Measurements from ENCODE around the gene EHMT2. TPM values are rescaled to one million over a fixed set of nuclear protein-coding genes. Genes with fewer than 3 reads are reported as not detected.

EHMT2 gene
- total and polyA plus RNA-seq, 4 donors, result 44.7 to 125 (median 88.3) TPM

GRCh38 chr6:31906122-31906521 is 8.6 kb upstream of the EHMT2 start:
- Histone ChIP-seq H3K4me3 (ENCODE audit: low read depth, low read length) (no peak overlapping the region), H3K9me3 (ENCODE audit: control insufficient read depth, insufficient read depth, low read length) (no peaks in the 10 kb centered on the region), H3K4me1 (ENCODE audit: control insufficient read depth, insufficient read depth, low read length) (peaks cover 10% of the 10 kb centered on the region), H3K27me3 (ENCODE audit: control insufficient read depth, insufficient read depth, low read length) (no peaks in the 10 kb centered on the region), H3K36me3 (ENCODE audit: control insufficient read depth, insufficient read depth, low read length) (peaks cover 1% of the 10 kb centered on the region), H3K27ac (ENCODE audit: low read depth, low read length) (no peak overlapping the region)
- DNase-seq (ENCODE audit: low read depth in 4 of 6, low spot score in 6 of 6), result no peak
- WGBS (ENCODE audit: insufficient coverage), result 13% methylated on average over 3 of the region's 4 CpGs

- Histone ChIP-seq H3K36me3 (ENCODE audit: control insufficient read depth, insufficient read depth, low read length) (peaks cover 10% of the 10 kb centered on the region), H3K9me3 (ENCODE audit: control insufficient read depth, insufficient read depth, low read length) (no peaks in the 10 kb centered on the region), H3K4me3 (ENCODE audit: low read depth, low read length) (no peak overlapping the region), H3K27ac (ENCODE audit: low read depth, low read length) (no peak overlapping the region), H3K4me1 (ENCODE audit: control insufficient read depth, insufficient read depth, low read length) (peaks cover 19% of the 10 kb centered on the region), H3K27me3 (ENCODE audit: control insufficient read depth, insufficient read depth, low read length) (no peaks in the 10 kb centered on the region)
- no peak for DNase-seq (ENCODE audit: low read depth in 4 of 6, low spot score in 6 of 6)
- no CpG with 5 or more reads among the region's 1 CpG for WGBS (ENCODE audit: insufficient coverage)
Observed at GRCh38 chr6:31905041-31905440, 7.5 kb upstream of the EHMT2 start.

GRCh38 chr6:31903957-31904356 is 6.5 kb upstream of the EHMT2 start:
- no peak overlapping the region for H3K4me3 ChIP-seq (ENCODE audit: low read depth, low read length)
- peaks cover 15% of the 10 kb centered on the region for H3K36me3 ChIP-seq (ENCODE audit: control insufficient read depth, insufficient read depth, low read length)
- no peak for DNase-seq (ENCODE audit: low read depth in 4 of 6, low spot score in 6 of 6)
- no peaks in the 10 kb centered on the region for H3K9me3 ChIP-seq (ENCODE audit: control insufficient read depth, insufficient read depth, low read length)
- H3K27ac ChIP-seq (ENCODE audit: low read depth, low read length), result no peak overlapping the region
- no peaks in the 10 kb centered on the region for H3K27me3 ChIP-seq (ENCODE audit: control insufficient read depth, insufficient read depth, low read length)
- peaks cover 24% of the 10 kb centered on the region for H3K4me1 ChIP-seq (ENCODE audit: control insufficient read depth, insufficient read depth, low read length)
- 100% methylated on average over 1 of the region's 3 CpGs for WGBS (ENCODE audit: insufficient coverage)

GRCh38 chr6:31901953-31902643 is 4.6 kb upstream of the EHMT2 start, which contains the start of gene ZBTB12:
Gene ZBTB12 (minus strand): TSS chr6:31902086. CDS start chr6:31901305, 781 bp downstream.
- Histone ChIP-seq H3K4me3 (ENCODE audit: low read depth, low read length) (peak within 1 kb of the TSS; percentile 76), H3K9me3 (ENCODE audit: control insufficient read depth, insufficient read depth, low read length) (no peaks in the 10 kb centered on the region), H3K27me3 (ENCODE audit: control insufficient read depth, insufficient read depth, low read length) (no peaks in the 10 kb centered on the region), H3K36me3 (ENCODE audit: control insufficient read depth, insufficient read depth, low read length) (peaks cover 15% of the 10 kb centered on the region), H3K27ac (ENCODE audit: low read depth, low read length) (peak within 1 kb of the TSS; percentile 94), H3K4me1 (ENCODE audit: control insufficient read depth, insufficient read depth, low read length) (peaks cover 32% of the 10 kb centered on the region)
- DNase-seq (ENCODE audit: low read depth in 4 of 6, low spot score in 6 of 6), result peak; percentile 96 to 100 (median 99)
- WGBS (ENCODE audit: insufficient coverage), result under 1% methylated on average over 59 of the region's 77 CpGs

- Histone ChIP-seq H3K36me3 (ENCODE audit: control insufficient read depth, insufficient read depth, low read length) (peaks cover 16% of the 10 kb centered on the region), H3K4me1 (ENCODE audit: control insufficient read depth, insufficient read depth, low read length) (peaks cover 38% of the 10 kb centered on the region), H3K9me3 (ENCODE audit: control insufficient read depth, insufficient read depth, low read length) (no peaks in the 10 kb centered on the region), H3K27ac (ENCODE audit: low read depth, low read length) (peak overlapping the region; percentile 86), H3K4me3 (ENCODE audit: low read depth, low read length) (peak overlapping the region; percentile 76), H3K27me3 (ENCODE audit: control insufficient read depth, insufficient read depth, low read length) (no peaks in the 10 kb centered on the region)
- peak in 3 of 6 donors; percentile 30 to 88 (median 74) for DNase-seq (ENCODE audit: low read depth in 4 of 6, low spot score in 6 of 6)
- WGBS (ENCODE audit: insufficient coverage), result 0% methylated on average over 14 of the region's 45 CpGs
Observed at GRCh38 chr6:31901415-31901952, 4.0 kb upstream of the EHMT2 start.

GRCh38 chr6:31900917-31901414 is 3.5 kb upstream of the EHMT2 start:
- Histone ChIP-seq H3K27me3 (ENCODE audit: control insufficient read depth, insufficient read depth, low read length) (no peaks in the 10 kb centered on the region), H3K27ac (ENCODE audit: low read depth, low read length) (peak overlapping the region; percentile 86), H3K9me3 (ENCODE audit: control insufficient read depth, insufficient read depth, low read length) (no peaks in the 10 kb centered on the region), H3K4me1 (ENCODE audit: control insufficient read depth, insufficient read depth, low read length) (peaks cover 43% of the 10 kb centered on the region), H3K36me3 (ENCODE audit: control insufficient read depth, insufficient read depth, low read length) (peaks cover 21% of the 10 kb centered on the region), H3K4me3 (ENCODE audit: low read depth, low read length) (peak overlapping the region; percentile 76)
- peak in 1 of 6 donors; percentile 66 for DNase-seq (ENCODE audit: low read depth in 4 of 6, low spot score in 6 of 6)
- 20% methylated on average over 27 of the region's 29 CpGs for WGBS (ENCODE audit: insufficient coverage)

- WGBS (ENCODE audit: insufficient coverage), result 82% methylated on average over 39 of the region's 49 CpGs
- DNase-seq (ENCODE audit: low read depth in 4 of 6, low spot score in 6 of 6), result no peak
- Histone ChIP-seq H3K4me1 (ENCODE audit: control insufficient read depth, insufficient read depth, low read length) (peaks cover 43% of the 10 kb centered on the region), H3K4me3 (ENCODE audit: low read depth, low read length) (no peak overlapping the region), H3K27ac (ENCODE audit: low read depth, low read length) (no peak overlapping the region), H3K9me3 (ENCODE audit: control insufficient read depth, insufficient read depth, low read length) (no peaks in the 10 kb centered on the region), H3K27me3 (ENCODE audit: control insufficient read depth, insufficient read depth, low read length) (no peaks in the 10 kb centered on the region), H3K36me3 (ENCODE audit: control insufficient read depth, insufficient read depth, low read length) (peaks cover 28% of the 10 kb centered on the region)
Observed at GRCh38 chr6:31899882-31900722, 2.6 kb upstream of the EHMT2 start.

- WGBS (ENCODE audit: insufficient coverage), result 64% methylated on average over 5 of the region's 5 CpGs
- Histone ChIP-seq H3K27ac (ENCODE audit: low read depth, low read length) (no peak overlapping the region), H3K4me1 (ENCODE audit: control insufficient read depth, insufficient read depth, low read length) (peaks cover 43% of the 10 kb centered on the region), H3K36me3 (ENCODE audit: control insufficient read depth, insufficient read depth, low read length) (peaks cover 36% of the 10 kb centered on the region), H3K9me3 (ENCODE audit: control insufficient read depth, insufficient read depth, low read length) (no peaks in the 10 kb centered on the region), H3K27me3 (ENCODE audit: control insufficient read depth, insufficient read depth, low read length) (no peaks in the 10 kb centered on the region), H3K4me3 (ENCODE audit: low read depth, low read length) (no peak overlapping the region)
- no peak for DNase-seq (ENCODE audit: low read depth in 4 of 6, low spot score in 6 of 6)
Observed at GRCh38 chr6:31899215-31899614, 1.7 kb upstream of the EHMT2 start.

GRCh38 chr6:31898383-31899011 is 999 bp upstream of the EHMT2 start:
- peak in 4 of 6 donors; percentile 28 to 90 (median 53) for DNase-seq (ENCODE audit: low read depth in 4 of 6, low spot score in 6 of 6)
- peaks cover 43% of the 10 kb centered on the region for H3K4me1 ChIP-seq (ENCODE audit: control insufficient read depth, insufficient read depth, low read length)
- H3K4me3 ChIP-seq (ENCODE audit: low read depth, low read length), result peak overlapping the region; percentile 99
- peaks cover 43% of the 10 kb centered on the region for H3K36me3 ChIP-seq (ENCODE audit: control insufficient read depth, insufficient read depth, low read length)
- H3K27me3 ChIP-seq (ENCODE audit: control insufficient read depth, insufficient read depth, low read length), result no peaks in the 10 kb centered on the region
- no peaks in the 10 kb centered on the region for H3K9me3 ChIP-seq (ENCODE audit: control insufficient read depth, insufficient read depth, low read length)
- peak overlapping the region; percentile 86 for H3K27ac ChIP-seq (ENCODE audit: low read depth, low read length)
- 0% methylated on average over 2 of the region's 8 CpGs for WGBS (ENCODE audit: insufficient coverage)
